ENCODE data around the gene GADD45A. TPM values are rescaled to one million over a fixed set of nuclear protein-coding genes. Genes with fewer than 3 reads are reported as not detected.

GADD45A gene
- total RNA-seq, 1 donor from 2014 or later = 143 TPM

GRCh38 chr1:67713057-67713846 is 28.3 kb downstream of the GADD45A start:
- no peak for TF ChIP-seq CTCF (IDR thresholded peaks at IDR 0.05; ENCODE audit: partially characterized antibody, unreplicated experiment)
- no peak for DNase-seq
- Mint-ChIP-seq H3K27ac (ENCODE audit: unreplicated experiment) (peak overlapping the region; percentile 62), H3K4me3 (ENCODE audit: unreplicated experiment) (no peak overlapping the region), H3K36me3 (ENCODE audit: unreplicated experiment) (no peaks in the 10 kb centered on the region), H3K27me3 (ENCODE audit: unreplicated experiment) (peaks cover 2% of the 10 kb centered on the region), H3K4me1 (ENCODE audit: low read depth, unreplicated experiment) (peaks cover 10% of the 10 kb centered on the region), H3K9me3 (ENCODE audit: unreplicated experiment) (no peaks in the 10 kb centered on the region)

- no peak overlapping the region for H3K27ac Mint-ChIP-seq (ENCODE audit: unreplicated experiment)
- TF ChIP-seq CTCF (IDR thresholded peaks at IDR 0.05; ENCODE audit: partially characterized antibody, unreplicated experiment) = no peak
- H3K9me3 Mint-ChIP-seq (ENCODE audit: unreplicated experiment) = no peaks in the 10 kb centered on the region
- no peaks in the 10 kb centered on the region for H3K36me3 Mint-ChIP-seq (ENCODE audit: unreplicated experiment)
- peaks cover 2% of the 10 kb centered on the region for H3K27me3 Mint-ChIP-seq (ENCODE audit: unreplicated experiment)
- H3K4me1 Mint-ChIP-seq (ENCODE audit: low read depth, unreplicated experiment) = peaks cover 10% of the 10 kb centered on the region
- H3K4me3 Mint-ChIP-seq (ENCODE audit: unreplicated experiment) = no peak overlapping the region
- DNase-seq = no peak
These were observed 30.8 kb downstream of the GADD45A start for GRCh38 chr1:67715819-67716218.

- Mint-ChIP-seq H3K36me3 (ENCODE audit: unreplicated experiment) (no peaks in the 10 kb centered on the region), H3K4me3 (ENCODE audit: unreplicated experiment) (no peak overlapping the region), H3K4me1 (ENCODE audit: low read depth, unreplicated experiment) (peaks cover 10% of the 10 kb centered on the region), H3K27me3 (ENCODE audit: unreplicated experiment) (no peaks in the 10 kb centered on the region), H3K9me3 (ENCODE audit: unreplicated experiment) (no peaks in the 10 kb centered on the region), H3K27ac (ENCODE audit: unreplicated experiment) (no peak overlapping the region)
- DNase-seq = no peak
- TF ChIP-seq CTCF (IDR thresholded peaks at IDR 0.05; ENCODE audit: partially characterized antibody, unreplicated experiment) = no peak
These were observed 31.8 kb downstream of the GADD45A start for GRCh38 chr1:67716800-67717199.

- Mint-ChIP-seq H3K27me3 (ENCODE audit: unreplicated experiment) (no peaks in the 10 kb centered on the region), H3K36me3 (ENCODE audit: unreplicated experiment) (no peaks in the 10 kb centered on the region), H3K4me1 (ENCODE audit: low read depth, unreplicated experiment) (peaks cover 10% of the 10 kb centered on the region), H3K9me3 (ENCODE audit: unreplicated experiment) (no peaks in the 10 kb centered on the region), H3K4me3 (ENCODE audit: unreplicated experiment) (no peak overlapping the region), H3K27ac (ENCODE audit: unreplicated experiment) (no peak overlapping the region)
- no peak for TF ChIP-seq CTCF (IDR thresholded peaks at IDR 0.05; ENCODE audit: partially characterized antibody, unreplicated experiment)
- DNase-seq = no peak
These were observed 32.9 kb downstream of the GADD45A start for GRCh38 chr1:67717876-67718275.

Measured in glutamatergic neuron (in vitro differentiated cells).